Effector memory CD4-positive, alpha-beta T cell (primary cell): ENCODE measurements around the gene BARHL1.

Experiments used
- DNase-seq, 3 donors: peaks; one replicate each; pipeline ENCODE4 v3.0.0-alpha.2; 2020
- H3K27ac ChIP-seq: 2 replicates; pipeline ENCODE4 v1.7.0; 2013; ENCODE audit warnings: mild to moderate bottlenecking, low read length, moderate library complexity; ENCODE audit not compliant: insufficient read depth, poor library complexity, severe bottlenecking
- H3K27me3 ChIP-seq: replicated peaks from 2 replicates; pipeline ENCODE4 v1.7.0; 2013; ENCODE audit warnings: mild to moderate bottlenecking, low read length; ENCODE audit not compliant: insufficient read depth, control insufficient read depth, poor library complexity, severe bottlenecking
- H3K36me3 ChIP-seq: 2 replicates; pipeline ENCODE4 v1.7.0; 2013; ENCODE audit warnings: mild to moderate bottlenecking, low read length, moderate library complexity; ENCODE audit not compliant: control insufficient read depth, insufficient read depth
- H3K4me1 ChIP-seq: 2 replicates; pipeline ENCODE4 v1.7.0; 2013; ENCODE audit warnings: low read length, mild to moderate bottlenecking; ENCODE audit not compliant: control insufficient read depth, insufficient read depth, poor library complexity, severe bottlenecking
- H3K4me3 ChIP-seq: 2 replicates; pipeline ENCODE4 v1.7.0; 2013; ENCODE audit warnings: low read length, low read depth, mild to moderate bottlenecking; ENCODE audit not compliant: insufficient read depth, poor library complexity, severe bottlenecking
- H3K9me3 ChIP-seq: 2 replicates; pipeline ENCODE4 v1.7.0; 2013; ENCODE audit warnings: mild to moderate bottlenecking, low read length, moderate library complexity; ENCODE audit not compliant: control insufficient read depth

Gene BARHL1

GRCh38 chr9:132609184-132609583, 26.8 kb downstream of the BARHL1 start:
- H3K27ac ChIP-seq, result no peak overlapping the region
- no peaks in the 10 kb centered on the region for H3K9me3 ChIP-seq
- no peaks in the 10 kb centered on the region for H3K27me3 ChIP-seq
- no peak for DNase-seq
- H3K4me3 ChIP-seq, result no peak overlapping the region
- no peaks in the 10 kb centered on the region for H3K4me1 ChIP-seq
- peaks cover 74% of the 10 kb centered on the region for H3K36me3 ChIP-seq

GRCh38 chr9:132609829-132610228, 27.4 kb downstream of the BARHL1 start:
- Histone ChIP-seq H3K4me3 (no peak overlapping the region), H3K36me3 (peaks cover 75% of the 10 kb centered on the region), H3K27ac (no peak overlapping the region), H3K4me1 (no peaks in the 10 kb centered on the region), H3K27me3 (no peaks in the 10 kb centered on the region), H3K9me3 (no peaks in the 10 kb centered on the region)
- DNase-seq, result no peak

- Histone ChIP-seq H3K27ac (no peak overlapping the region), H3K4me1 (no peaks in the 10 kb centered on the region), H3K4me3 (no peak overlapping the region), H3K9me3 (no peaks in the 10 kb centered on the region), H3K36me3 (peaks cover 73% of the 10 kb centered on the region), H3K27me3 (no peaks in the 10 kb centered on the region)
- DNase-seq, result no peak
Measured at GRCh38 chr9:132610661-132611060, 28.3 kb downstream of the BARHL1 start.

- Histone ChIP-seq H3K27me3 (no peaks in the 10 kb centered on the region), H3K9me3 (no peaks in the 10 kb centered on the region), H3K4me3 (no peak overlapping the region), H3K27ac (no peak overlapping the region), H3K36me3 (peaks cover 84% of the 10 kb centered on the region), H3K4me1 (no peaks in the 10 kb centered on the region)
- no peak for DNase-seq
Measured at GRCh38 chr9:132614324-132614723, 31.9 kb downstream of the BARHL1 start.

GRCh38 chr9:132615774-132616173, 33.4 kb downstream of the BARHL1 start:
- Histone ChIP-seq H3K4me1 (no peaks in the 10 kb centered on the region), H3K4me3 (no peak overlapping the region), H3K9me3 (no peaks in the 10 kb centered on the region), H3K36me3 (peaks cover 77% of the 10 kb centered on the region), H3K27ac (no peak overlapping the region), H3K27me3 (no peaks in the 10 kb centered on the region)
- no peak for DNase-seq

- Histone ChIP-seq H3K4me1 (no peaks in the 10 kb centered on the region), H3K4me3 (no peak overlapping the region), H3K9me3 (no peaks in the 10 kb centered on the region), H3K27ac (no peak overlapping the region), H3K27me3 (no peaks in the 10 kb centered on the region), H3K36me3 (peaks cover 69% of the 10 kb centered on the region)
- no peak for DNase-seq
Measured at GRCh38 chr9:132616725-132617124, 34.3 kb downstream of the BARHL1 start.

GRCh38 chr9:132622159-132622558, 39.8 kb downstream of the BARHL1 start:
- no peaks in the 10 kb centered on the region for H3K9me3 ChIP-seq
- no peak for DNase-seq
- peaks cover 53% of the 10 kb centered on the region for H3K36me3 ChIP-seq
- no peak overlapping the region for H3K4me3 ChIP-seq
- no peaks in the 10 kb centered on the region for H3K4me1 ChIP-seq
- H3K27me3 ChIP-seq, result no peaks in the 10 kb centered on the region
- H3K27ac ChIP-seq, result no peak overlapping the region

- Histone ChIP-seq H3K27ac (no peak overlapping the region), H3K36me3 (peaks cover 66% of the 10 kb centered on the region), H3K4me3 (no peak overlapping the region), H3K9me3 (no peaks in the 10 kb centered on the region), H3K27me3 (no peaks in the 10 kb centered on the region), H3K4me1 (no peaks in the 10 kb centered on the region)
- DNase-seq, result no peak
Measured at GRCh38 chr9:132626285-132626684, 43.9 kb downstream of the BARHL1 start.

- Histone ChIP-seq H3K27ac (no peak overlapping the region), H3K4me3 (no peak overlapping the region), H3K36me3 (peaks cover 66% of the 10 kb centered on the region), H3K27me3 (no peaks in the 10 kb centered on the region), H3K9me3 (no peaks in the 10 kb centered on the region), H3K4me1 (no peaks in the 10 kb centered on the region)
- no peak for DNase-seq
Measured at GRCh38 chr9:132627106-132627505, 44.7 kb downstream of the BARHL1 start.

GRCh38 chr9:132627594-132627993, 45.2 kb downstream of the BARHL1 start:
- Histone ChIP-seq H3K4me3 (no peak overlapping the region), H3K27me3 (no peaks in the 10 kb centered on the region), H3K4me1 (no peaks in the 10 kb centered on the region), H3K27ac (no peak overlapping the region), H3K9me3 (no peaks in the 10 kb centered on the region), H3K36me3 (peaks cover 61% of the 10 kb centered on the region)
- no peak for DNase-seq

- no peak for DNase-seq
- Histone ChIP-seq H3K27ac (no peak overlapping the region), H3K36me3 (peaks cover 59% of the 10 kb centered on the region), H3K4me3 (no peak overlapping the region), H3K9me3 (no peaks in the 10 kb centered on the region), H3K27me3 (no peaks in the 10 kb centered on the region), H3K4me1 (no peaks in the 10 kb centered on the region)
Measured at GRCh38 chr9:132628746-132629145, 46.3 kb downstream of the BARHL1 start.
